SKM-1 treated with dmso at 0.1 percent for 144 hours (cell line): ENCODE measurements around the gene SUMO3.

Source experiments
- DNase-seq: peaks from one replicate; lab custom pipeline; 2025; ENCODE audit not compliant: unreplicated experiment; lab: John Stamatoyannopoulos, UW

The SUMO3 gene

DNA sequence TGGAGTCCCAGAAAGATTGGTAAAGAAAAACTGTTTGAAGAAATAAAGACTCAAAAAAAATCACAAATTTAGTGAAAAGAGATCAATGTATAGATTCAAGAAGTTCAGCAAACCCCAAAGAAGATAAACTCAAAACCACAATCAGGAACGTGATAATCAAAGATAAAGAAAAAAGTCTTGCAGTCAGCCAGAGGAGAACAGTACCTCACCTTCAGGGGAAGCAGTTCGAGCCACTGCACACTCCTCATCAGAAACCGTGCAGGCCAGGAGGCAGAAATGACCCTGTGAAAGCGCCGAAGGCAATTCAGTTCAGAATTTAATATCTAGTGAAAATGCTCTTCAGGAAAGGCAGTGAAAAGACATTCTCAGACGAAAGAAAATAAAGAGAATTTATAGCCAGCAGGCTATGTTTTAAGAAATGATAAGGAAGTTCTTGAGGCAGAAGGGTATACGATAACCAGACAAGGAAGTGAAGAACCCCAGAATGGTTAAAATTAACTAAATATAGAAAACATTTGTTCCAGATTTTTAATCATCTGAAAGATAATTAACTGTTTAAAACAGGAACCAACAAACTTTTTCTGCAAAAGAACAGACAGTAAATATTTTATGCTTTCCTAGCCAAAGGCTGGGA, 13.5 kb upstream of the SUMO3 start:
- DNase-seq: no peak

DNA sequence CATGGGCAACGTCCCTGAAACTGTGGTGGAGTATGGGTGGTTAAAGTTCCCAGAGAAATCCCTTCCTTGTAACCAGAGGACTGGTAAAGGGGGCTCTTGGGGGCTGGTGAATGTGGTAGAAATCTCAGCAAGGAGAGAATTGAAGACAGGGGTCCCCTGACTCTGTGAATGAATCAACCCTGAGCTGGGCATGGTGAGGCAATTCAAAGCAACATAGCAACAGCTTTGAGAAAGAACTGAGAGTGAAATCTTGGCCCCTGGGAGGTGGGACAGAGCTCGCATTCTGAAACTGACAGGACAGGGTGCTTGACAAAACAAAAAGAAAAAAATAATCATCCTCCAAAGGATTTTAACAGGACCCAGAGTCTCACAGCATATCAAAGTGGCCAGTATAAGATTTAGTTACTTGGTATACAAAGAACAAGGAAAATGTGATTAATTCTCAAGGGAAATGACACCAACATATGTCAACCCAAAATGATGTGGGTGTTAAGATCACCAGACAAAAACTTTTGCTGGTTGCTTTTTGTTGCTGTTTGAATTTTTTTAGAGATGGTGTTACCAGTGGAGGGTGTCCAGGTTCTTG, 11.7 kb upstream of the SUMO3 start:
- DNase-seq: no peak

GRCh38 chr21:44828362-44829056, 10.6 kb upstream of the SUMO3 start:
- no peak for DNase-seq

DNA sequence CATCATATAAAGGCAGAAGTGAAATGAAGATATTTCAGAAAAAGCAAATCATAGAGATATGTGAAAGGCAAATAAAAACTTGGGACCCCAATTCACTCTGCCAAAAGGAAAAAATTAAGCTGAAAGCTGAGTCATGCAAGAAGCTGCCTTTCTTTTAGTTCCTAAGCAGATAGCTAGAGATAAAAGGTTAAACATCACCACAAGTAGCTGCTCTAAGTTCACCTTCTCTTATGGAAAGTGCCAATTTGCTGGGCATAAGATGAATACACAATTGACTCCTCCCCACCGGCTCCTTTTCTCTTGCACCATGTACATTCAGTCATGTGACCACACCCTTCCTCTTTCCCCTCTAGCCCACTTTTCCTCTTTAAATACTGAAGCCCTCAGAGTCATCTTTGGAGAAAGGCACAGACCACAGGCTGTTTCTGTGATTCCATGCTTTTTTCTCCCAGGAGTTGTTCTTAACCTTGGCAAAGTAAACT, 5.4 kb upstream of the SUMO3 start:
- no peak for DNase-seq

DNA sequence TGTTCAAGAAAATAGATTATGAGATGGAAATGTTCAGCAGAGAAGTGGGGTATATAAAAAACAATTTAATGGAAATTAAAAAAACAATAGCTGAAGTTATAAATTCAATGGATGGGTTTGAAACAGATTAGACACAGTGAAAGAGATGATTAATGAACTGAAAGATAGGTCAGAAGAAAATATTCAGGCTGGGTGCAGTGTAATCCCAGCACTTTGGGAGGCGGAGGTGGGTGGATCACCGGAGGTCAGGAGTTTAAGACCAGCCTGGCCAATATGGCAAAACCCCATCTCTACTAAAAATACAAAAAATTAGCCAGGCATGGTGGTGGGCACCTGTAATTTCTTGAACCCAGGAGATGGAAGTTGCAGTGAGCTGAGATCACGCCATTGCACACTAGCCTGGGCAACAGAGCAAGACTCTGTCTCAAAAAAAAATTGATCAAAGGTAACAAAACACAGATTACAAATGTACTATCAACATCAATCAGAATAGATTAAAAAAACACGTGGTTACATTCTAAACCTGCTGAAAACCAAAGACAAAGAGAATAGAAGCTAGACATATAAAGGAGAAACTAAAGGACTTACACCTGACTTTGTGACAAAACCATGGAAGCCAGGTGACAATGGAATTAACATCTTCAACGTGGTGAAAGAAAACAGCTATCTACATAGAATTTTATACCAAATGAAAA, 4.8 kb upstream of the SUMO3 start:
- DNase-seq: no peak

GRCh38 chr21:44820851-44821250, 3.0 kb upstream of the SUMO3 start:
- no peak for DNase-seq

- DNase-seq: no peak
Measured at GRCh38 chr21:44819283-44820243, 1.7 kb upstream of the SUMO3 start.

DNA sequence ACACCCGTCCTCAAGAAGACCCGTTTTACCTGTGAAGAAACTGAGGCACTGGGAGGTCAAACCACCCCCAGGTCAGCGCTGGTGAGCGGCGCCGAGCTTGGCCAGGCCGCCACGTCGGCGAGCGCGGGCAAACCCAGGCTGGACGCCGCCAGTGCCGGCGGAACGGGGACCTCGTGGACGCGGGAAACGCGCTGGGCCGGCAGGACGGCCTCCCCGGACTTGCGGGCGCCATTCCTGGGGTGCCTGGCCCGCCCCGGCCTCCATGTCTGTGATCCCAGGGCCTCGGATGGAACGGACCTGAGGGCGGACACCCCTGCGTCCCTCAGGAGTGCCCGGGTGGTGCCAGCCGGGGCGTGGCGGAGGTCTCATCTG, 764 bp upstream of the SUMO3 start:
- no peak for DNase-seq

DNA sequence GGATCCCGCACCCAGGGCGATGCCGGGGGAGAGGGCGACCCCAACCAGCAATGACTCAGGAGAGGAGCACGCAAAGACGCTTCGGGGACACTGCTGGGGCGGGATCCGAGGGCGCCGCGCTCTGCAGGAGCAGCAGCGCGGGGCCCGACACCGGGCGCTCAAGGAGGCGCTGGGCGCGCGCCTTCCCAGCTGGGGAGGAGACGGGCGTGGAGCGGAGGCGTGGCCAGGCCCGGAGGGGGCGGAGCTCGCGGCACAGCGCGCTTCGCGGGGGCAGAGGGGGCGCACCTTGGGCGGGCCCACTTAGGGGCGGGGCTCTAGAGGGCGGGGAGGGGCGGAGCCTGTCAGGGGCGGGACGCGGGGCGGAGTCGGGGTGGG, 369 bp downstream of the SUMO3 start:
- DNase-seq: peak; percentile 69

DNA sequence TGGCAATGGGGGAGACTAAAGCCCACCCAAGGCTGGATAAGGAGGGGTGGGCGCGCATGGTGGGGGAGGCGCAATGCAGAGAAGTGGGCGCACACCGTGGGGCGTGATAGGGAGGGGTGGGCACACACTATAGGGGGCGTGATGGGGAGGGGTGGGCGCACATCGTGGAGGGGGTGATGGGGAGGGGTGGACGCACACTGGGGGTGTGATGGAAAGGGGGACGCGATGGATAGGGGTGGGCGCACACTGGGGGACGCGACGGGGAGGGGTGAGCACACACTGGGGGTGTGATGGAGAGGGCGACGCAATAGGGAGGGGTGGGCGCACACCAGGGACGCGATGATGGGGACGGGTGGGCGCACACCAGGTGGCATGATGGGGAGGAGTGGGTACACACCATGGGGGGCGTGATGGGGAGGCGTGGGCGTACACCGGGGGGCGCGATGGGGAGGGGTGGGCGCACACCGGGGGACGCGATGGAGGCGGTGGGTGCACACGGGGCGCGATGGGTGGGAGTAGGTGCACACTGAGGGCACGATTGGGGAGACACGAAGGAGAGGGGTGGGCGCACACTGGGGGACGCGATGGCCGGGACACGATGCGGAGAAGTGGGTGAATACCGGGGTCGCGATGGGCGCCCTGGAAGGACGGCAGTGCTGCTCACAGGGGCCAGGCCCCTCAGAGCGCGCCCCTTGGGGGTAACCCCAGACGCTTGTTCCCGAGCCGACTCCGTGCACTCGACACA, 929 bp downstream of the SUMO3 start:
- no peak for DNase-seq

- no peak for DNase-seq
Measured at GRCh38 chr21:44815852-44816628, 1.8 kb downstream of the SUMO3 start.

DNA sequence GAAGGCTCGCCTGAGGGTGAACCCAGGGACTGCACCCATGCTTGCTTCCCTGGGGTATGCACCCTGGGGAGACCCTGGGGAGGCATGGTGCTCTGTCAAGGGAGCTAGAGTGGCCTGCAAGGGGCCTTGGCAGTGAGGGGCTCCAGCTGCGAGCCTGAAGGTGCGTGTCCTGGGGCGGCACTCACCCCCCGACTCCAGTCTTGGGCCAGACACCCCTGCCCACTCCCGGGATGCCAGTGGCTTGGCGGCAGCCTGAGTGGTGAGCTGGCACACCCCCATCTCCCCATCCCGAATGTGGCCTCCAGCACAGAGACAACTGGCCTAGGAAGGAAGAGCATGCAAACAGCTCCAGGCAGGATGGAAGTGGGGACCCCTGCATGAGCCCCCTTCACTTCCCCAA, 2.6 kb downstream of the SUMO3 start:
- no peak for DNase-seq

- no peak for DNase-seq
Measured at GRCh38 chr21:44814498-44815023, 3.3 kb downstream of the SUMO3 start.

DNA sequence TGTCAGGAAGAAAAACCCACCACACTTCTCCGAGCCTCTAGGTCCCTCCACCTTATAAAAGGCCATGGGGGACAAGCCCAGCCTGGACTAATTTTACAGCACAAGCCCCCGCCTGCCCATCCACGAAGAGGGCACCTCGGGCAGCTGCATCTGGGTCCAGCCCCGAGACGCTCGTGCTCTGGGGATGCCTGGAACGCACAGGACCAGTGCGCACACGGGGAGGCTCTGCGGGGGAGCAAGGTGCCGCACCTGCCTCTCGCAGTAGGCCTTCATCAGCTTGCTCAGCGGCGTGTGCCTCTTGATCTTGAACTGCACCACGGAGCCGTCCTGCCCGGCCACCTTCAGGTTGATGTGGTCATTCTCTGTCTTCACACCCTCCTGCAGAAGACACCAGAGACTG, 4.1 kb downstream of the SUMO3 start:
- no peak for DNase-seq

GRCh38 chr21:44813149-44813548, 4.7 kb downstream of the SUMO3 start:
- no peak for DNase-seq

DNA sequence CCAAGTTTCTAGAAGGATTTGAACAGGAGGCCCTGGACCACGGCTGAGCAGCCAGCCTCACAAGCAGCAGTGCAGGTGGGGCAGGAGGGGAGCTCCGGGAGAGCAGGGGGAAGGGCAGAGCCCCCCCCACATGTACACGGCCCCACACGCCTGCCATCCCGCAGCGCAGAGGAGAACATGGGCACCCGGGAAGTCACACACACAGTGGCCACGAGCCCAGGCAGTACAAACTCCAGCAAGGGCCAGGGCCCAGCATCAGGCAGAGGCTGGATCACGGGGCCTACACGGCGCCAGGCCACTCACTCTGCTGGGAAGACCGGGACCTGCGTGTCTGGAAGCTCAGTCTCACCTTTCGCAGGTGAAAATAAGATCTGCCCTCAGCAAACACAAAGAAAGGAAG, 5.2 kb downstream of the SUMO3 start:
- no peak for DNase-seq

DNA sequence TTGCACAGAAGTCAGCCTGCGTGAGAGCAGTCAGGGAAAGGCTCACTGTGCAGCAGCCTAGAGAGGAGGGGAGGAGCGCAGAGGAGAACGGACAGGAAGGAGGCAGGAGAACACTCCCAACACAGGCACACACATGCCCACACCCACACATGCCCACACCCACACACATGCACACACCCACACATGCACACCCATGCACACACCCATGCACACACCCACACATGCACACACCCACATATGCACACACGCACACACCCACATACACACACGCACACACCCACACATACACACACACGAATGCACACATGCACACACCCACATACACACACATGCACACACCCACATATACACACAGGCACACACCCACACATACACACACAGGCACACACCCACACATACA, 7.1 kb downstream of the SUMO3 start:
- no peak for DNase-seq

DNA sequence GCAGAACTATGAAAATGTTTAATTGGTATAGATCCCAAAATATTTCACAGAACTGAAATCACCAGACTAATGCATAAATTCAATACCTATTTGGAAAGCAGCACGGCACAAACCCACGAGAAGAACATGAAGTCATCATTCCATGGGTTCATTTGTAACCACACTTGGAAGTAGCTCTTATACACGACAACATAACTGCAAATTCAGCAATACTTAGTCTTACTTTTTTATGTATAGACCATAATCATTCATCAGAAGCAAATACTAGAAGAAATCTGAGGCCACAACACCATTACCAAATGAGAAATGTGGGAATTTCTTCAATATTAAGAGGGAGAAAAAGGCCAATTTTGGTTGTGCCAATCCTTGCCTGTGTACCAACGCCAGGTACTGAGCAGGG, 12.0 kb downstream of the SUMO3 start:
- DNase-seq: no peak

DNA sequence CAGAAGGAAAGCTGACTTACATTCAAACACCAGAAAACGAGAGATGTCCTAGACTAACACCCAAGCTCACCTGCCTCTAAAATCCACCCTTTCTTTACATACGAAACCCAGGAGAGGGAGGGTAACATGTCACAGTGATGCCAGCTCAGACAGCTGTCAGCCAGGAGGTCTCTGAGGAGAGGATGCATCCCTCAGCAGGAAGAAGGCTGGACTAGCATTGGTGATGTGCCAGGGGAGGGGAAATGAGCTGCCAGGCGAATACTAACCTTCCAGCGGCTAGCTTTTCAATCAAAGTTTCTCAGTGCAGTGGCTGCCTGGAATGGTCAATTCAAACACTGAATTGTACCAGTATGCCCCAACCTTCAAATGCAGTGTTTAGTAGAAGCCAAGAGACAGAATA, 12.6 kb downstream of the SUMO3 start:
- DNase-seq: no peak
